ACC112 (cell line): Measurements from ENCODE around the gene SYTL1.
A peak's percentile ranks its signal among the peaks of the same experiment; 100 is the strongest.

Source experiments
- H2AFZ ChIP-seq: fragments of 200-600 bp; sonication (generic); one replicate; pipeline ENCODE4 v1.6.0; 2017; ENCODE audit warnings: antibody characterized with exemption, low read length; ENCODE audit not compliant: unreplicated experiment
- H3K27ac ChIP-seq: fragments of 200-600 bp; sonication (generic); 2 replicates; pipeline ENCODE4 v1.5.1; 2014; ENCODE audit warnings: low read depth, mild to moderate bottlenecking, antibody characterized with exemption, low read length, moderate library complexity
- H3K27me3 ChIP-seq: fragments of 200-600 bp; sonication (generic); 2 replicates; pipeline ENCODE4 v1.6.1; 2014; ENCODE audit warnings: mild to moderate bottlenecking, antibody characterized with exemption, low read length, moderate library complexity, mixed read lengths; ENCODE audit not compliant: insufficient read depth
- H3K36me3 ChIP-seq: fragments of 200-600 bp; sonication (generic); 2 replicates; pipeline ENCODE4 v1.6.1; 2016; ENCODE audit warnings: mild to moderate bottlenecking, antibody characterized with exemption, low read length, moderate library complexity, mixed read lengths; ENCODE audit not compliant: insufficient read depth
- H3K4me1 ChIP-seq: fragments of 200-600 bp; sonication (generic); one replicate; pipeline ENCODE4 v1.6.1; 2016; ENCODE audit warnings: low read length, mixed read lengths; ENCODE audit not compliant: insufficient read depth, unreplicated experiment, control insufficient read depth
- H3K4me3 ChIP-seq: fragments of 200-600 bp; sonication (generic); 2 replicates; pipeline ENCODE4 v1.5.1; 2014; ENCODE audit warnings: mild to moderate bottlenecking, low read depth, low read length
- H3K79me2 ChIP-seq: fragments of 200-600 bp; sonication (generic); one replicate; pipeline ENCODE4 v1.6.0; 2016; ENCODE audit warnings: low read length; ENCODE audit not compliant: control insufficient read depth, unreplicated experiment, insufficient read depth

SYTL1 gene

GRCh38 chr1:27318596-27318995 lies 23.2 kb upstream of the SYTL1 start:
- Histone ChIP-seq H3K4me3 (no peak overlapping the region), H2AFZ (no peak overlapping the region), H3K4me1 (peaks cover 6% of the 10 kb centered on the region), H3K27ac (no peak overlapping the region), H3K79me2 (peaks cover 17% of the 10 kb centered on the region), H3K27me3 (no peaks in the 10 kb centered on the region), H3K36me3 (no peaks in the 10 kb centered on the region)

GRCh38 chr1:27321813-27322568 lies 19.8 kb upstream of the SYTL1 start, which contains the start of gene TMEM222:
TSS of gene TMEM222 (plus strand) at chr1:27322163. CDS start at chr1:27322198, 35 bp downstream.
- Histone ChIP-seq H2AFZ (peak within 1 kb of the TSS; percentile 96), H3K4me3 (peak within 1 kb of the TSS; percentile 87), H3K4me1 (peaks cover 9% of the 10 kb centered on the region), H3K79me2 (peaks cover 49% of the 10 kb centered on the region), H3K27me3 (no peaks in the 10 kb centered on the region), H3K27ac (peak within 1 kb of the TSS; percentile 68), H3K36me3 (no peaks in the 10 kb centered on the region)

- Histone ChIP-seq H2AFZ (peak overlapping the region; percentile 26), H3K4me1 (peaks cover 9% of the 10 kb centered on the region), H3K4me3 (peak overlapping the region; percentile 87), H3K27me3 (no peaks in the 10 kb centered on the region), H3K36me3 (no peaks in the 10 kb centered on the region), H3K79me2 (peaks cover 54% of the 10 kb centered on the region), H3K27ac (peak overlapping the region; percentile 68)
Observed at GRCh38 chr1:27322569-27323240, 19.1 kb upstream of the SYTL1 start.

- H3K4me3 ChIP-seq = no peak overlapping the region
- peaks cover 9% of the 10 kb centered on the region for H3K4me1 ChIP-seq
- no peaks in the 10 kb centered on the region for H3K27me3 ChIP-seq
- peaks cover 73% of the 10 kb centered on the region for H3K79me2 ChIP-seq
- no peak overlapping the region for H2AFZ ChIP-seq
- H3K27ac ChIP-seq = no peak overlapping the region
- no peaks in the 10 kb centered on the region for H3K36me3 ChIP-seq
Observed at GRCh38 chr1:27325286-27325685, 16.5 kb upstream of the SYTL1 start.

GRCh38 chr1:27327964-27328363 lies 13.9 kb upstream of the SYTL1 start:
- no peaks in the 10 kb centered on the region for H3K27me3 ChIP-seq
- no peak overlapping the region for H3K4me3 ChIP-seq
- no peak overlapping the region for H3K27ac ChIP-seq
- H3K36me3 ChIP-seq = peaks cover 6% of the 10 kb centered on the region; the same call in 1 of the 2 replicates
- peaks cover 23% of the 10 kb centered on the region for H3K4me1 ChIP-seq
- peaks cover 69% of the 10 kb centered on the region for H3K79me2 ChIP-seq
- H2AFZ ChIP-seq = no peak overlapping the region

DNA sequence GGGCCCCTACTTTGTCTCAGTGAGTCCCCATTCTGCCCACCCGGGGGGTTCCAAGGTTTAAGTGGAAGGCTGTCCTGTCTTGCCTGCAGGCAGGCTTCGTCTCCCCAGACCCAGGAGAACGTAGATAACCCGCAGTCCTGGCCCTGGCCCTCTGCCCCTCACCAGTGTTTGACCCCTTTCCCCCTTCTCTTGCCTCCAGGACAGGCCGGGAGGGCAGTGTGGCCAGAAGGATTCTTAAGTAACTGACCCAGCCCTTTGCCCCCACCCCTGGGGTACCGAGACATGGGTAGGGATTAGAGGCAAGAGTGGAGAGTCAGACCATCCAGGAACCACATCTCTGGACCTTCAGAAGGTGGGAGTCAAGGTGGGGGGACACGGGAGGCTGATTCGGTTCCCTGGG lies 11.0 kb upstream of the SYTL1 start:
- H3K4me1 ChIP-seq = peaks cover 14% of the 10 kb centered on the region
- H3K36me3 ChIP-seq = peaks cover 16% of the 10 kb centered on the region; the same call in 1 of the 2 replicates
- no peak overlapping the region for H2AFZ ChIP-seq
- H3K79me2 ChIP-seq = peaks cover 42% of the 10 kb centered on the region
- no peaks in the 10 kb centered on the region for H3K27me3 ChIP-seq
- H3K4me3 ChIP-seq = no peak overlapping the region
- no peak overlapping the region for H3K27ac ChIP-seq

DNA sequence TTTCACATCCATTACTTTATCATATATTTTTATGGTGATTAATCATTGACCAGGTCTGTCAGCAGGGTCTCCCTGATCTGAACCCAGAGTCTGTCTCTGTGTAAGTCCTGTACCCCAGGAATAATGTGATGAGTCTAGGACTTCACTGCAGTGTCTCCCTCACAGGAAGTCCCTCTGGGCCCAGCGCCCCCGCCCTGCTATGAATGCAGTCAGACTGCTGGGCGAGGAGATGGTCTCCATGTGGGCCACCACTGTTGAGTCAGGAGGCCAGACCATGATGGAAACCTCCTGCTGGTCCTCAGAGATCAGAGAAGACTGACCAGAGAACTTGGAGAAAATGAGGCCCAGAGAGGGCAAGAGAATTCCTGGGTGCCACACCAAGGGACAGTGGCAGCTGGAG lies 10.4 kb upstream of the SYTL1 start:
- Histone ChIP-seq H3K4me1 (peaks cover 14% of the 10 kb centered on the region), H2AFZ (no peak overlapping the region), H3K79me2 (peaks cover 36% of the 10 kb centered on the region), H3K36me3 (peaks cover 16% of the 10 kb centered on the region; the same call in 1 of the 2 replicates), H3K4me3 (no peak overlapping the region), H3K27ac (no peak overlapping the region), H3K27me3 (no peaks in the 10 kb centered on the region)

DNA sequence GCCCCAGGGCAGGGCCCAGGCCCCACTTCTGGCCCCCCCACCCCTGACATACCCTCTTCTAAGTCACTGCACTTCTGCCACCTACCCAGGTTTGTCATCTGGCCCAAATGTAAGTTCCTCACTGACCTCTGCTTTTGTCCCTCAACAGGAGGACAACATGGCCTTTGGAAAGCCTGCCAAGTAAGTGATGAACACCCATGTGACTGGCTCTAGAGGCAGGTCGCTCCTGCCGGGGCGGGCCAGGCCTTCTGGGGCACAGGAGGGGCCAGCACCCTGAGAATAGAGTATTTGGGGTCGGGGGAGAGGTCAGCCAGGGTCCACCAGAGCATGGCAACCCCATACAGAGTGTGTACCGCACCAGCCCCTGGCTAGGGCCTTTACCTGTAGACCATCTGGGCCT lies 9.9 kb upstream of the SYTL1 start:
- H3K4me1 ChIP-seq = peaks cover 14% of the 10 kb centered on the region
- peaks cover 31% of the 10 kb centered on the region for H3K79me2 ChIP-seq
- no peaks in the 10 kb centered on the region for H3K27me3 ChIP-seq
- peak overlapping the region; percentile 45 for H3K27ac ChIP-seq
- no peak overlapping the region for H2AFZ ChIP-seq
- no peak overlapping the region for H3K4me3 ChIP-seq
- H3K36me3 ChIP-seq = peaks cover 16% of the 10 kb centered on the region; the same call in 1 of the 2 replicates

DNA sequence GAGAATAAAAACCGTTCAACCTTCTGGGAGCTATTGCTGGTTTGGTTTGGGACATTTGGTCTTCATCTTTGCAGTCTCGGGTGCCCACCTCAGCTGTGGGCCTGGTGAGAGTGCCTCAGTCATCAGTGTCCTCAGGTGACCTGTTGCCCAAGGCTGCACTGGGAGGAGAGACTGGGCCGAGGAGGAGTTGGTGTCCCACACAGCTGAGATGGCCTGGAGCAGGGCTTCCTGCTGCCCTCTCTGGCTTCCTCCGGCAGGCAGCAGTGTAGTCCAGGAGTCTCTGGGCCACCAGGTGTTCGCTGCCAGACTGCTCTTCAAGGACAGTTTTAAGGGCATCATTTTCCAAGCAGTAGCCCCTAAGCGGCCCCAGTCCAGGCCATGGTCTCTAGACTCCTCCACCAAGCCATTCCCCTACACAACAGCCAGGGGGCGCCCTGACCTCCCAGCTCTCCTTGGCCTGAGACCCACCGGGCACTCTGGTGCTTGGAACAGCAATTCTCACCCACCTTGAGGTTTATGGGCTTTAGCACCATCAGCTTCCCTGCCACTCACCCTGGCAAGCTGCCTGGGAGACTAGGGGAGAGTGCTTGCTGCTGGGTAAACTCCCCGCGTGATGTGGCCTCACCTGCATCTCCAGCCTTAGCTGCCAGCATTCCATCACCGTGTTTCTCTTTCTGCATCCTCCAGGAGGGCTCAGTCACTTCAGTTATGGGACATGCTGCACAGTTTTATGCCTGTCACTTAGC lies 9.1 kb upstream of the SYTL1 start:
- Histone ChIP-seq H3K79me2 (peaks cover 25% of the 10 kb centered on the region), H3K36me3 (peaks cover 16% of the 10 kb centered on the region; the same call in 1 of the 2 replicates), H3K27ac (peak overlapping the region; percentile 45; the same call in 1 of the 2 replicates), H2AFZ (no peak overlapping the region), H3K4me3 (no peak overlapping the region), H3K27me3 (no peaks in the 10 kb centered on the region), H3K4me1 (peaks cover 14% of the 10 kb centered on the region)

DNA sequence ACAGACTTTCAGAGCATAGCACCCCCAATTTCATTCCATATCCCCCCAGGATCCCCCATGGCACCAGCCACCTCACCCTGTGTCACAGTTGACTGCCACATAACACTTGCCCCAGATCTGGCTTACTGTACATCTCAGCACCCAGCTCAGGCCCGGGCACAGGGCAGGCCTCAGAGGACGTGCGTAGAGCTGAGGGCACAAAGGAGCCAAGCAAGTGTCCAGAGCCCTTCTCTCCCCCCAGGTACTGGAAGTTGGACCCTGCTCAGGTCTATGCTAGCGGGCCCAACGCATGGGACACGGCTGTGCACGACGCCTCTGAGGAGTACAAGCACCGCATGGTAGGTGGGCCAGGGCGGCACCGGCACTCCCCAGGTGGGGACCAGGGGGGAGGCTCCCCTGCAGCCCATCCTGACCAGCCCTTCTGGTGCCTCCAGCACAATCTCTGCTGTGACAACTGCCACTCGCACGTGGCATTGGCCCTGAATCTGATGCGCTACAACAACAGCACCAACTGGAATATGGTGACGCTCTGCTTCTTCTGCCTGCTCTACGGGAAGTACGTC lies 8.0 kb upstream of the SYTL1 start:
- Histone ChIP-seq H3K4me3 (no peak overlapping the region), H3K27me3 (no peaks in the 10 kb centered on the region), H3K79me2 (peaks cover 14% of the 10 kb centered on the region), H3K4me1 (peaks cover 16% of the 10 kb centered on the region), H2AFZ (no peak overlapping the region), H3K27ac (no peak overlapping the region), H3K36me3 (peaks cover 16% of the 10 kb centered on the region; the same call in 1 of the 2 replicates)
